ENCODE data around the gene IL36B.

DNA sequence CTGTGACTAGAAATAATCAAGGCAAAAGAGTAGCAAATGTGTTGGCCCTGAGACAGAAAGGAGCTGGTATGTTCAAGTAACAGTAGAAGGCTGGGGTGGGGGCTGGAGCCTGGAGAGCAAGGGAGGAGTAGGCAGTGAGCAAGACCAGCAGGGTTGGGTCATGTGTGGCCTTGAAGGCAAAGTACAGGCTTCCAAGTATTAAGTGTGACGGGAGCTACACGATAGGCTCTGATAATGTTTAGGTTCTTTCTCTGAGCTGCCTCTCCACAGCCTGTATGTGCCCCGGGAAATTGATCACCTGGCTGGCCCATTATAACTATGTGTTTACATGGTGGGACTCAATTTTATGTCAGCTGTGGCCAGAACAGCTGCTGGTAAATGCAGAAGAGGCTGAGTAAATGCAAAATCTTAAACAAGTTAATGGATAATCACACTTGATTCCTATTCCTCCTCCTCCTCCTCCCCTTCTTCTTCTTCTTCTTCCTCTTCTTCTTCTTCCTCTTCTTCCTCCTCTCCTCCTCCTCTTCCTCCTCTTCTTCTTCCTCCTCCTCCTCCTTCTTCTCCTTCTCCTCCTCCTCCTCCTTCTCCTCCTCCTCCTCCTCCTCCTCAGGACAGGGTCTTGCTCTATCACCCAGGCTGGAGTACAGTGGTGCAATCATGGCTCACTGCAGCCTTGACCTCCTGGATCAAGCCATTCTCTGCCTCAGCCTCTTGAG lies 24.4 kb upstream of the IL36B start:
- TF ChIP-seq, protein P1, sequence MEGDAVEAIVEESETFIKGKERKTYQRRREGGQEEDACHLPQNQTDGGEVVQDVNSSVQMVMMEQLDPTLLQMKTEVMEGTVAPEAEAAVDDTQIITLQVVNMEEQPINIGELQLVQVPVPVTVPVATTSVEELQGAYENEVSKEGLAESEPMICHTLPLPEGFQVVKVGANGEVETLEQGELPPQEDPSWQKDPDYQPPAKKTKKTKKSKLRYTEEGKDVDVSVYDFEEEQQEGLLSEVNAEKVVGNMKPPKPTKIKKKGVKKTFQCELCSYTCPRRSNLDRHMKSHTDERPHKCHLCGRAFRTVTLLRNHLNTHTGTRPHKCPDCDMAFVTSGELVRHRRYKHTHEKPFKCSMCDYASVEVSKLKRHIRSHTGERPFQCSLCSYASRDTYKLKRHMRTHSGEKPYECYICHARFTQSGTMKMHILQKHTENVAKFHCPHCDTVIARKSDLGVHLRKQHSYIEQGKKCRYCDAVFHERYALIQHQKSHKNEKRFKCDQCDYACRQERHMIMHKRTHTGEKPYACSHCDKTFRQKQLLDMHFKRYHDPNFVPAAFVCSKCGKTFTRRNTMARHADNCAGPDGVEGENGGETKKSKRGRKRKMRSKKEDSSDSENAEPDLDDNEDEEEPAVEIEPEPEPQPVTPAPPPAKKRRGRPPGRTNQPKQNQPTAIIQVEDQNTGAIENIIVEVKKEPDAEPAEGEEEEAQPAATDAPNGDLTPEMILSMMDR (IDR thresholded peaks at IDR 0.05): no peak
- no peak for TF ChIP-seq POLR2A (IDR thresholded peaks at IDR 0.05)
